ENCODE measurements around the gene MPP3. TPM values are rescaled to one million over a fixed set of nuclear protein-coding genes. Genes with fewer than 3 reads are reported as not detected.
"Not testable (repeated sequence)": the region's sequence is repeated elsewhere in the genome, so short reads cannot be mapped to it uniquely, and the experiment has no call there.

The MPP3 gene
- total RNA-seq, 1 donor from 2014 or later: 37.0 TPM

DNA sequence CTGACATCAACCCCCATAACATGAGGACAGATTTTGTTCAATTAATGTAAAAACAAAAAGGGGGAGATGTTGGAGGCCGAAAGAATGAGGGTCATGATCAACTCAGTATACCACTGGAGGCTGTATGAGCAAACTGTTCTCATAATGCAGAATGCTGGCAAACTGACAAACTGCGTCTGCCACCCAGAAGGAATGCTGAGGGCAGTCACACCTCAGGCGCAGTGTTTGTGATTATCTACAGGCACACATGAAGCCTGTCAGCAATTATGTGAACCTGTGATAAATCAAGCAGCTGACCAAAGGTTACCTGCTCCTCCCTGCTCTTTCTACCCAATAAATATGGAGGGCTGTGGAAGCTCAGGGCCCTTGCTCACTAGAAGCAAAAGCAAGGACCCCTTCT lies 41.3 kb upstream of the MPP3 start:
- Histone ChIP-seq H3K36me3 (peaks cover 9 to 19% of the 10 kb centered on the region in 2 donors), H3K27me3 (no peaks in the 10 kb centered on the region), H3K9me3 (no peaks in the 10 kb centered on the region), H3K27ac (no peak overlapping the region), H3K4me1 (no peaks in the 10 kb centered on the region), H3K4me3 (no peak overlapping the region)
- no peak for DNase-seq (ENCODE audit: low spot score in 2 of 2)
- TF ChIP-seq, protein P1, sequence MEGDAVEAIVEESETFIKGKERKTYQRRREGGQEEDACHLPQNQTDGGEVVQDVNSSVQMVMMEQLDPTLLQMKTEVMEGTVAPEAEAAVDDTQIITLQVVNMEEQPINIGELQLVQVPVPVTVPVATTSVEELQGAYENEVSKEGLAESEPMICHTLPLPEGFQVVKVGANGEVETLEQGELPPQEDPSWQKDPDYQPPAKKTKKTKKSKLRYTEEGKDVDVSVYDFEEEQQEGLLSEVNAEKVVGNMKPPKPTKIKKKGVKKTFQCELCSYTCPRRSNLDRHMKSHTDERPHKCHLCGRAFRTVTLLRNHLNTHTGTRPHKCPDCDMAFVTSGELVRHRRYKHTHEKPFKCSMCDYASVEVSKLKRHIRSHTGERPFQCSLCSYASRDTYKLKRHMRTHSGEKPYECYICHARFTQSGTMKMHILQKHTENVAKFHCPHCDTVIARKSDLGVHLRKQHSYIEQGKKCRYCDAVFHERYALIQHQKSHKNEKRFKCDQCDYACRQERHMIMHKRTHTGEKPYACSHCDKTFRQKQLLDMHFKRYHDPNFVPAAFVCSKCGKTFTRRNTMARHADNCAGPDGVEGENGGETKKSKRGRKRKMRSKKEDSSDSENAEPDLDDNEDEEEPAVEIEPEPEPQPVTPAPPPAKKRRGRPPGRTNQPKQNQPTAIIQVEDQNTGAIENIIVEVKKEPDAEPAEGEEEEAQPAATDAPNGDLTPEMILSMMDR (IDR thresholded peaks at IDR 0.05): no peak
- intact Hi-C loops (cut with DNase I): no loop called here

DNA sequence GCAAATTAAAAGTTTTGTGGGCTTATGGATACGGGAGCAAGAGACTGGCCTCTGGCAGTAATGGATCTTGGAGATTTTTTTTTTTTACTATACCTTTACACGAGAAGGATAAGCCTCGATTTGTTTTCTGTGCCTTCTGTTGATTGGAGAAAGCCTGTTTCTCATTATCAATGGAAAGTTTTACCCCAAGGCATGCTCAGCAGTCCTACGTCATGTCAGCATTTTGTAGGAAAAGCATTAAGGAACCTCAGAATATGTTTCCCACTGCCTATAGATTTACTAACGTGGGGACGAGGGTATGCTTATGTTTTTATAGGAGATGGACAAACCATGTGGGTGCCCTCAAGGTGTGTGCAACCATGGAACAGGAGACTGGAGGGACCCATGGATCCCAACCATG lies 40.9 kb upstream of the MPP3 start:
- H3K27ac ChIP-seq: no peak overlapping the region
- no peak overlapping the region for H3K4me3 ChIP-seq
- no peaks in the 10 kb centered on the region for H3K4me1 ChIP-seq
- H3K36me3 ChIP-seq: peaks cover 8 to 15% of the 10 kb centered on the region in 2 donors
- no peaks in the 10 kb centered on the region for H3K9me3 ChIP-seq
- no peaks in the 10 kb centered on the region for H3K27me3 ChIP-seq
- no peak for DNase-seq (ENCODE audit: low spot score in 2 of 2)
- TF ChIP-seq, protein P1 (IDR thresholded peaks at IDR 0.05): no peak
- intact Hi-C loops (cut with DNase I): no loop called here

GRCh38 chr17:43873091-43873490 lies 40.1 kb upstream of the MPP3 start:
- Histone ChIP-seq H3K9me3 (no peaks in the 10 kb centered on the region), H3K36me3 (peaks cover 8 to 15% of the 10 kb centered on the region in 2 donors), H3K27ac (no peak overlapping the region), H3K4me3 (no peak overlapping the region), H3K4me1 (no peaks in the 10 kb centered on the region), H3K27me3 (no peaks in the 10 kb centered on the region)
- DNase-seq (ENCODE audit: low spot score in 2 of 2): no peak
- intact Hi-C loops (cut with DNase I): no loop called here
- TF ChIP-seq, protein P1 (IDR thresholded peaks at IDR 0.05): no peak

DNA sequence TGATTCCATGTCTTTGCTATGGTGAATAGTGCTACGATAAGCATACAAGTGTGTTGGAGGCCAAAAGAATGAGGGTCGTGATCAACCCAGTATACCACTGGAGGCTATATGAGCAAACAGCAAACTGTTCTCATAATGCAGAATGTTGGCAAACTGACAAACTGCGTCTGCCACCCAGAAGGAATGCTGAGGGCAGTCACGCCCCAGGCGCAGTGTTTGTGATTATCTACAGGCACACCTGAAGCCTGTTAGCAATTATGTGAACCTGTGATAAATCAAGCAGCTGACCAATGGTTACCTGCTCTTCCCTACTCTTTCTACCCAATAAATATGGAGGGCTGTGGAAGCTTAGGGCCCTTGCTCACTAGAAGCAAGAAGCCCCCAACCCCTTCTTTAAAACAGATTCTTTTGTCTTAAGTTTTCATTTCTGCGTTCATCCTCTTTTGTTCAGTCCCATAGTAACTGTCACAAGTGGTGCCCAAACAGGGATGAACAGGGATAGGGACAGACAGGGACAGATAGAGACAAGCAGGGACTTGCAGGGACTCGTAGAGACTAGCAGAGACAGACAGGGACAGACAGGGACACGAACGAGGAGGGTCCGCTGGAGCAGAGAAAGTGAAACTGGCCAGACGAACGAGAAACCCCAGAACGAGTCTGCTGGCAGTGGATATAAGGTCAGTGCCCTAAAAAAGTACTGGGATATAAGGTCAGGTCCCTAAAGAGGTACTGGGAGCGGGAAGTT lies 39.2 kb upstream of the MPP3 start:
- Histone ChIP-seq H3K4me3 (no peak overlapping the region), H3K27ac (no peak overlapping the region), H3K27me3 (no peaks in the 10 kb centered on the region), H3K36me3 (peaks cover 5 to 6% of the 10 kb centered on the region in 2 donors), H3K4me1 (no peaks in the 10 kb centered on the region), H3K9me3 (no peaks in the 10 kb centered on the region)
- TF ChIP-seq, protein P1 (IDR thresholded peaks at IDR 0.05): no peak
- DNase-seq (ENCODE audit: low spot score in 2 of 2): no peak
- intact Hi-C loops (cut with DNase I): no loop called here

DNA sequence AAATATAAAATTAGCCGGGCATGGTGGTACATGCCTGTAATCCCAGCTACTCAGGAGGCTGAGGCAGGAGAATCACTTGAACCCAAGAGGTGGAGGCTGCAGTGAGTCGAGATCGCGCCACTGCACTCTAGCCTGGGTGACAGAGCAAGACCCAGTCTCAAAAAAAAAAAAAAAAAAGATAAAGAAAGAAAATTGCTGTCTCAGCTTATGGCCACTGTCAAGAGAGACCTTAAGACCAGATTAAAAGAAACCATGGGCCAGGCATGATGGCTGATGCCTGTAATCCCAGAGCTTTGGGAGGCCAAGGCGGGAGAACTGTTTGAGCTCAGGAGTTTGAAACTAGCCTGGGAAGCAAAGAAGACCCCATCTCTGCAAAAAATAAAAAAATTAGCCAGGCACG lies 36.1 kb upstream of the MPP3 start:
- H3K27ac ChIP-seq; DNase-seq (ENCODE audit: low spot score in 2 of 2); H3K27me3 ChIP-seq; H3K9me3 ChIP-seq; H3K36me3 ChIP-seq; H3K4me3 ChIP-seq; intact Hi-C loops (cut with DNase I); H3K4me1 ChIP-seq: not testable (repeated sequence)

DNA sequence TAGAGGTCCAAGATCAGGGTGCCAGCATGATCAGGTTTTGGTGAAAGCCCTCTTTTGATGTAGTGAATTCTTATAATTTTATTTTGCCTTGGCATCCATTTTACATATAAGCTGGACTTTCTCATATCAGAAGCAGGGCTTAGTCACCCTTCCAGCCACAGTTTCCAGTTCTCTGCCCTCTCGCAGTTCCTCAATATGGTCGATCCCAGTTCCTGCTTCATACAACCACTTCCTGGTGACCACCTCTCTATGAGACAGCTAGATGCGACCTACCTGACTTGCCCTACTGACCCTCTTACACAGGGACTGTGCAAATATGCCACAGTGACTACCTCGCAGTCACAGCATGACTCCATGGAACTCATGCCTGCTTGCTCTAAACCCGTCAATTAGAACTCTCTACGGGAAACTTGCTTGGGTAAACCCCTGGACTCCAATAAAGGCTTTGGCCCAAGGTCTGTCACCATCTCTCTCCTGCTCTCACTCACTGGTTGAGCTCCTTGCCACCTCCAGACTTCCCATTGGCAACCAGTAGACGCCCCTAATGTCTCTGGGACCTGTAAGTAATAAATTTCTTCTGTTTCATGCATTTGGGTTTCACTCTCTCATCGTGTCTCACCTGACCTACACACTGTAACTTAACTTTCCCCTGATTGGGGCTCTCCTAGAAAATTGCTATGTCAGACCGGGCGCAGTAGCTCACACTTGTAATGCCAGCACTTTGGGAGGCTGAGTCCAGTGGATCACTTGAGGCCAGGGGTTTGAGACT lies 35.5 kb upstream of the MPP3 start:
- Histone ChIP-seq H3K27ac (no peak overlapping the region), H3K27me3 (no peaks in the 10 kb centered on the region), H3K9me3 (no peaks in the 10 kb centered on the region), H3K4me3 (no peak overlapping the region), H3K36me3 (no peaks in the 10 kb centered on the region), H3K4me1 (no peaks in the 10 kb centered on the region)
- TF ChIP-seq, protein P1 (IDR thresholded peaks at IDR 0.05): no peak
- intact Hi-C loops (cut with DNase I): no loop called here
- no peak for DNase-seq (ENCODE audit: low spot score in 2 of 2)

Data from ascending aorta (tissue), 2 donors.